ENCODE measurements around the gene MRPL34.

MRPL34 gene

DNA sequence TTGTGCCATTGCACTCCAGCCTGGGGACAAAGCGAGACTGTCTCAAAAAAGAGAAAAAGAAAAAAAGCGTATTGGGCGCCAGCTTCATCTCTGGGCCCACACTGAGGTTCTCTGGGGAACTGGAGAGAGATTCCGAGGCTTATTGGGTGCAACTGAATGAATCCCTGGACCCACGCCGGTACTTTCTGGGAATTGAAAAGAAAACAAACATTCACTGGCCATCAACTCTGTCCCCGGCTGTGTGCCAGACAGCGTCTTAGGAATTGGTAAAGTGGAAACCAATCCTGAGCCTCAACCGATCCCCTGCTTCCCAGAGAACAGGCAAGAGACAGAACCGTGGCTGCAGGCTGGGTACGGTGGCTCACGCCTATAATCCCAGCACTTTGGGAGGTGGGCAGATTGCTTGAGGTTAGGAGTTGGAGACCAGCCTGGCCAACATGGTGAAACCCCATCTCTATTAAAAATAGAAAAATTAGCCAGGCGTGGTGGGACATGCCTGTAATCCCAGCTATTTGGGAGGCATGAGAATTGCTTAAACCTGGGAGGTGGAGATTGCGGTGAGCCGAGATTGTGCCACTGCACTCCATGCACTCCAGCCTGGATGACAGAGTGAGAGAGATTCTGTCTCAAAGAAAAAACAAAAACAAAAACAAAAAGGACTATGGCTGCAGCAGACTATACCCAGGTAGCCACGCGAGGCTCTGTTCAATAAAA lies 20.4 kb downstream of the MRPL34 start:
- no peak for DNase-seq (ENCODE audit: low read depth)
- no peak overlapping the region for H3K4me3 ChIP-seq (ENCODE audit: low read depth, low read length)
- TF ChIP-seq, protein P1, sequence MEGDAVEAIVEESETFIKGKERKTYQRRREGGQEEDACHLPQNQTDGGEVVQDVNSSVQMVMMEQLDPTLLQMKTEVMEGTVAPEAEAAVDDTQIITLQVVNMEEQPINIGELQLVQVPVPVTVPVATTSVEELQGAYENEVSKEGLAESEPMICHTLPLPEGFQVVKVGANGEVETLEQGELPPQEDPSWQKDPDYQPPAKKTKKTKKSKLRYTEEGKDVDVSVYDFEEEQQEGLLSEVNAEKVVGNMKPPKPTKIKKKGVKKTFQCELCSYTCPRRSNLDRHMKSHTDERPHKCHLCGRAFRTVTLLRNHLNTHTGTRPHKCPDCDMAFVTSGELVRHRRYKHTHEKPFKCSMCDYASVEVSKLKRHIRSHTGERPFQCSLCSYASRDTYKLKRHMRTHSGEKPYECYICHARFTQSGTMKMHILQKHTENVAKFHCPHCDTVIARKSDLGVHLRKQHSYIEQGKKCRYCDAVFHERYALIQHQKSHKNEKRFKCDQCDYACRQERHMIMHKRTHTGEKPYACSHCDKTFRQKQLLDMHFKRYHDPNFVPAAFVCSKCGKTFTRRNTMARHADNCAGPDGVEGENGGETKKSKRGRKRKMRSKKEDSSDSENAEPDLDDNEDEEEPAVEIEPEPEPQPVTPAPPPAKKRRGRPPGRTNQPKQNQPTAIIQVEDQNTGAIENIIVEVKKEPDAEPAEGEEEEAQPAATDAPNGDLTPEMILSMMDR (IDR thresholded peaks at IDR 0.05; ENCODE audit: low read depth, low read length, missing control alignments): no peak

DNA sequence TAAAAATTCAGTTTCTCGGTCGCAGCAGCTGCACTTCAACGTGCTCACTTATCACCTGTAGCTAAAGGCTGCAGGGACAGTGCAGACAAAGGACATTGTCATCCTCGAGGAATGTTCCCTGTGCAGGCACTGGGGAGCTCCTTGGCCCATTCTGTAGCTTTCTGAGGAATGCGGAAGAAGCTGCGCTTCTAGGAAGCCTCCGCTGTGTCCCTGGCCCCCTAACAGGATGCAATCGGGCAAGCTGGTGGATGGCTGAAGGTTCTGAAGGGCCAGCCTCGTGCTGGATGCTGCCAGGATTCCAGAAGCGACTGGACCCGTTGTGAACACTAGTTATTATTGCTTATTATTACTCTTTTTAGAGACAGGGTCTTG lies 20.9 kb downstream of the MRPL34 start:
- DNase-seq (ENCODE audit: low read depth): no peak
- no peak overlapping the region for H3K4me3 ChIP-seq (ENCODE audit: low read depth, low read length)
- TF ChIP-seq, protein P1 (IDR thresholded peaks at IDR 0.05; ENCODE audit: low read depth, low read length, missing control alignments): no peak

DNA sequence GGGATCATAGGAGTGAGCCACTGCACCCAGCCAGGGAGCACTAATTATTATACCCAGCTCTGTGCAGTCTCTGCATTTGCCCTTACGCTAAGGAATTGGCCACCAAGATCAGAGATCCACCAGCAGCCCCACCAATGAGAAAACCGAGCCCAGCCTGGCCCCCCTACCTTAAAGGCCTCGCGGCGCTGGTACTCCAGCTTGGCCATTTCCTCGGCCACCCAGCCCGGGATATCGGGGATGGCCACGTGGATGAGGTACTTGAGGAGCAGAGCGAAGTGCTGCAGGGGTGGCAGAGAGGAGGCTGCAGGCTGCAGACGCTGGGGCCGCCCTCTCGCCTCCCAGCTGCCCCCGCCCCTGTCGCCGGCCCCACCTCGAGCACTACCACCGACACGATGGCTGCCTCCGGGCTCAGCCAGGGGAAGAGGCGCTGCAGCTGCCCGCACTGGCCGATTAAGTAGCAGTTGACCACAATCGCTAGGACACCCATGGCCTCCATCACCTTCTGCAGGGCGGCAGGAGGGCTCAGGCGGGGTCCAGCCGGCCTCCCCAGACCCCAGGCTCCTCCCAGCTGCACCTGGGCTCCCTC lies 21.5 kb downstream of the MRPL34 start:
- no peak overlapping the region for H3K4me3 ChIP-seq (ENCODE audit: low read depth, low read length)
- no peak for DNase-seq (ENCODE audit: low read depth)
- TF ChIP-seq, protein P1 (IDR thresholded peaks at IDR 0.05; ENCODE audit: low read depth, low read length, missing control alignments): no peak

DNA sequence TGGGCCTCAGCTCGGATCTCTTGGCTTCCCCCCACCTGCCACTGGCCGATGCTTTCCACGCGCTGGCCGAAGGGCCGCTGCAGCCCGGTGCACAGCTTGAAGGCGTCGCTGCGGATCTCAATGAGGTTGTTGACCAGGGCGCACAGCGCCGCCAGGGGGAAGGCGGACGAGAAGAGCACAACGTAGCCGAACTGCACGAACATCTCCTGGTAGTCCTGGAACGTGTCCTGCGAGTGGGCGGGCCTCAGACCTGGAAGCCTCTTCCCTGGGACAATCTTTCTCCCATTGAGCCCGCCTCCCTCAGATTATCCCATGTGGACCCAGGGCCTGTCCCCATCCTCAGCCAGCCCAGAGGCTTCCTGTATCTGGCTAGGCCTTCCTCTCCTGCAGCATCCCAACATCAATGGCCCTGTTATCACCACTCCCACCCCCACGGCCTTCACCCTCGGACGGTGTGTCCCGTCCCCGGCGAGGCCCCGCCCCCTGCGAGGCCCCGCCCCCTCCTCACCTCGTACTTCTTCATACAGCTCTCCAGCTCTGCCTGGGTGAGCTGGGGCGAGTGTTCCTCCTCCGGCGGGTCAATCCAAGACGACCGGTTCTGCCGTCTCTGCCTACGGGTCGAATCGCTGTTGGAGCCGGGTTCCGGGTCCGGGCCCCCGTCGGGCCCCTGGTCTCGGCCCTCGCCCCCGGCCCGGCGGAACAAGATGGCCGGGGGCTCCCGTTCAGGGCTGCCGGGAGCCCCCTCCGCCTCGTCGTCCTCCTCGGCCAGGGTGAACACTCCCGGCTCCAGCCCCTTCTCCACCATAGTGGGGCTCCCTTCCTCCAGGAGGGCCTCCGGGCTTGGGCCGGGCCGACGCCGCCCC lies 22.2 kb downstream of the MRPL34 start:
- TF ChIP-seq, protein P1 (IDR thresholded peaks at IDR 0.05; ENCODE audit: low read depth, low read length, missing control alignments): no peak
- peak overlapping the region; percentile 11 for H3K4me3 ChIP-seq (ENCODE audit: low read depth, low read length)
- no peak for DNase-seq (ENCODE audit: low read depth)

DNA sequence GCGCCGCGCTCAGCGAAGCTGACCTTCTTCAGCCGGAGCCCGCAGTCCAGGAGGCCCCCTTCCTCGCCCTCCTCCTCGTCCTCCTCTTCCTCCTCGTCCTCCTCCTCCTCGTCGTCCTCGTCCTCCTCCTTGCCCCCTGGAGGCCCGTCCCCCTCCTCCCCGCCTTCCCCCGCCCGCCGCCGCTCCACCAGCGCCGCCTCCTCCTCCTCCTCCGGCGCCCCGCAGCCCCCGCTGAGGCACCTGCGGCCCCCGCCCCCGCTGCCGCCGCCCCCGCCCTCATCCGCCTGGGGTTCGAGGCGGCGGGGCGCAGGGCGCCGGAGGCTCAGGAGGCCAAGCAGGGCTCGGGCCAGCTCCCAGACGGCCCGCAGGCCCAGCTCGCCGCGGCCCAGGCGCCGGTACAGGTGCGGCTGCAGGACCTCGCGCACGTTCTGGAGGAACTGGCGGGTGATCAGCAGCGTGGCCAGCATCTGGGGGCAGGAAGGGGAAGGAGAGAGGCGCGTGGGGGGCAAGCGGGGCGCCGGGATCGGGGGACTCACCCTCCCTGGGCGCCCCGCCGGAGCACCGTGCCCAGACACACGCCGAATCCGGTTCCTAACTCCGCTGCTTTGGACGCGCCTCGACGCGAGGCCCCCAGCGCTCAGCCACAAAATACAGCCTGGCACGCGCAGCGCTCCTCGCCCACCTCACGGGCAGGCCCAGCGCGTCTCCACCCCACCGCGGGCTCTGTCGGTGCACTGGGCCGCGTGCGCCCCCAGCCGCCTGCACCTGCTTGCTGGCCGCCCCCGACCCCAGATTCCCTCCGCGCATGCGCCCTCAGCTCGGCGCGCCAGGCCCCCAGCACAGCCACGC lies 23.1 kb downstream of the MRPL34 start:
- TF ChIP-seq, protein P1 (IDR thresholded peaks at IDR 0.05; ENCODE audit: low read depth, low read length, missing control alignments): no peak
- peak overlapping the region; percentile 11 for H3K4me3 ChIP-seq (ENCODE audit: low read depth, low read length)
- DNase-seq (ENCODE audit: low read depth): no peak

Data from GM12864 (cell line).